ES-I3 (cell line): Measurements from ENCODE around the gene SLC49A4.

Experiments used
- H3K36me3 ChIP-seq: 2 replicates; pipeline ENCODE4 v1.6.1; 2013; ENCODE audit warnings: mild to moderate bottlenecking, low read length, control low read depth, moderate library complexity; ENCODE audit not compliant: insufficient read depth
- H3K4me1 ChIP-seq: 2 replicates; pipeline ENCODE4 v1.6.1; 2013; ENCODE audit warnings: mild to moderate bottlenecking, control low read depth, low read length; ENCODE audit not compliant: insufficient read depth
- H3K9ac ChIP-seq: 2 replicates; pipeline ENCODE4 v1.6.1; 2013; ENCODE audit warnings: low read depth, mild to moderate bottlenecking, low read length, moderate library complexity
- H3K9me3 ChIP-seq: 2 replicates; pipeline ENCODE4 v1.6.1; 2013; ENCODE audit warnings: mild to moderate bottlenecking, low read length, moderate library complexity; ENCODE audit not compliant: control insufficient read depth, insufficient read depth

Gene SLC49A4

DNA sequence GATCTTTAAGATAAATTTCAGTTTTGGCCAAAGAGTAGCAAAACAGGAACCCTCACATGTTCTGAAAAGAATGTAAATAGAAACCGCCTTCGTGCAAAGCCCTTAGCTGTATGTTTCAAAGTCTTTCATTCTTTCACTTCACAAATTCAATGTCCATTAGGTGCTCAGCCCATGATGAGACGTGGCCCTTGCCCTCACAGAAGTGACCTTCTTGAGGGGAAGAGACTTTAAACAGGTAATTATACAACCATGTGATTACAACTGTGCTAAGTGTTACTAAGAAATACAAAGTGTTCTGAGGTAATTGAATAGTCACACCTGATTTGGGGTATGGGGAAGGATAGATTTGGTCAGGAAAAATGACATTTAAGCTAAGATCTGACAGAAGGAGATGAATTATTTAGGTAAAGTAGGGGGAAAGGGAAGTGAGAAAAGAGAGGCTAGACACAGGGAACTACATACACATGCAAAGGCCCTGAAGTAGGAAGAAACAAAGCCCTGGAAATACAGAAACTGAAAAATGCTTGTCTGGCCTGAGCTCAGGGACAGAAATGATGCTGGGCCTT, 20.8 kb upstream of the SLC49A4 start:
- Histone ChIP-seq H3K36me3 (no peaks in the 10 kb centered on the region; the same call in 1 of the 2 replicates), H3K9me3 (no peaks in the 10 kb centered on the region), H3K9ac (no peak overlapping the region), H3K4me1 (no peaks in the 10 kb centered on the region)

- no peaks in the 10 kb centered on the region; the same call in 1 of the 2 replicates for H3K36me3 ChIP-seq
- H3K9ac ChIP-seq, result no peak overlapping the region
- no peaks in the 10 kb centered on the region for H3K4me1 ChIP-seq
- no peaks in the 10 kb centered on the region for H3K9me3 ChIP-seq
These were observed 20.3 kb upstream of the SLC49A4 start for GRCh38 chr3:122774564-122774963.

DNA sequence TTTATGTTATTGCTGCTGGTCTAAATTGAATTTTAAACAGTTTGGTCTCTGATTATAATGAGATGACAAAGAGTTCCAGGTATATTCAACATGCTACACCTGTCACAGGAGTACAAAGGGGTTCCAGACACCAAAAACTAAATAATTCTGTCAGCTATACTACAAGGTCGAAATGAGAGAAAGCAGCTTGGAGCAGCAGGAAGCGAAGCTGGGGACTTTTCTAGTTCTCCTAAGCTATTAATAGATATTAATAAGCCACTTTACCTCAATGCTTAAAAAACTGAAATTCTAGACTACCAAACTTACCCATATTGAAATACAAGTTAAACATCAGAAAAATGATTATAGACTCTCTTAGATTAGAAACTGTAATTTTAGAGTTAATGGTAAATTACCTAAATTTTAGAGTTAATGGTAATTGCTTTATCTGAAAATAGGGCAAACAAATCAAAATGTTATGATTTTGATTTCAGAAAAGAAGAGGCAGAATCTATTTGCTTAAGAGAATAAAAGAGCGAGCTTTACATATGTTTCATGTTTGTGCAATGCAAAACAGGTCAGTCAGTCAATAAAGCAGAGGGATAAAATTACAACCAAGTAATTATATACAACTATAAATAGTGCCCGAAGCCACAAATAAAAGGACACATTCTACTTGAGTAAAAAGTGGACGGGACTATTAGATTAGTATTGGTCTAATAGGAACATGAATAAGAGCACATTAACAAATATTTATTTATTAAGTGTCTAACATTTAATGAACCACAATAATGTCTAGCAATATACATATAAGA, 18.0 kb upstream of the SLC49A4 start:
- Histone ChIP-seq H3K9me3 (peaks cover 4% of the 10 kb centered on the region; the same call in 1 of the 2 replicates), H3K36me3 (no peaks in the 10 kb centered on the region), H3K4me1 (no peaks in the 10 kb centered on the region), H3K9ac (no peak overlapping the region)

DNA sequence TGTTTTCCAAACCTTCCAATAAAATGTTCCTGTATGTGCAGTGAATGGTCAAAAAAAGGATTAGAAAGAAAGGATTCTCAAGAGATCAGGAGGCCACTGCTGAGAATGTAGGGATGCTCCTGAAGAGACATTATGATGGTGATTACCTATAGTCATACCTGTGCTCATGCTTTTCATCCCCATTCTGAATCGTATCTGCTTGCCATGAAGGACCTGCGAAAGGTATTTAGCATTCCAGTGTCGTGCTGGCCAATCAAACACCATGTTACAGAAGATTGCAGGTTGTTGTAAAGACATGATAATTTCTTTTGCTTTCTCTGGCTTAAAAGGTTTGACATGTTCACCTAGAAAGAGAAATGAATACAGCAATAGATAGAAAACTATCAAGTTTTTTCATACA, 17.3 kb upstream of the SLC49A4 start:
- H3K4me1 ChIP-seq, result no peaks in the 10 kb centered on the region
- no peaks in the 10 kb centered on the region for H3K36me3 ChIP-seq
- H3K9me3 ChIP-seq, result peaks cover 4% of the 10 kb centered on the region; the same call in 1 of the 2 replicates
- H3K9ac ChIP-seq, result no peak overlapping the region

DNA sequence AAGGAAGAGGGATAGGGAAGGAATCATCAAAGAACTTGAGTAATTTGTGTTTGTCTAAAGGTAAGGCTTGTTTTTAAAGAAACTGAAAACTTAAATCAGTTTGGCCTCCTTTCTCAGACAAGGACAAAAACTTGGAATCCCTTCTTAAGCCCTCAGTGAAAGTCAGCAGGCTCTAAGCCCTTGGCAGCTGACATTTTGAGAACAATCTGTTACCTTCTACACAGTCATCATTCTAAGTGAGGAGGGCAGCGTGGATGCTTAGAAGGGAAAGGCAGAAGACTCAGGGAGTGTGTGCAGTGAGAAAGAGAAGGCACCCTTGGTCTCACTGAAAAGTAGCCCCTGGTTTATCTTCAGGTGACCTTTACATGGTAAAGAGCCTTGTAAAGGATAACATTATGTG, 12.1 kb upstream of the SLC49A4 start:
- Histone ChIP-seq H3K4me1 (no peaks in the 10 kb centered on the region), H3K9me3 (peaks cover 4% of the 10 kb centered on the region; the same call in 1 of the 2 replicates), H3K36me3 (no peaks in the 10 kb centered on the region), H3K9ac (no peak overlapping the region)

- Histone ChIP-seq H3K9ac (no peak overlapping the region), H3K36me3 (no peaks in the 10 kb centered on the region), H3K4me1 (no peaks in the 10 kb centered on the region), H3K9me3 (peaks cover 4% of the 10 kb centered on the region; the same call in 1 of the 2 replicates)
These were observed 10.4 kb upstream of the SLC49A4 start for GRCh38 chr3:122784436-122784835.

- peaks cover 4% of the 10 kb centered on the region; the same call in 1 of the 2 replicates for H3K9me3 ChIP-seq
- H3K9ac ChIP-seq, result no peak overlapping the region
- H3K36me3 ChIP-seq, result no peaks in the 10 kb centered on the region
- peaks cover 4% of the 10 kb centered on the region; the same call in 1 of the 2 replicates for H3K4me1 ChIP-seq
These were observed 9.6 kb upstream of the SLC49A4 start for GRCh38 chr3:122785231-122785630.

DNA sequence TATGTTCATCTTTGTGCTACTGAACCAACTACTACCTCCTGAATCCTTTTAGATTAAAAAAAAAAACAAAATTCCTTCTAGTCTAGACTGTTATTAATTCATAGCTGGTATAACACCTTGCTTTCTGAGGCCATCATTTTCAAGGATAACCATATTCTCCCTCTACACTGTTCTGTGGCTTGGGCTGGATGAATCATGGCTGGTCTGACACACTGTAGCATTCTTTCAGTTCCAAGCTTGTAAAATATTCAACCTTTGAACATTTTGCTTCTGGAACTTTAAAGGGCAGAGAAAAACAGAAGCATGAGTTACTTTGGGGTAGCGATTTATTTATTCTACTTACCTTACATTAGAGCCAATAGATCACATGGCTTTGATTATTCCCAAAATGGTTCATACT, 8.8 kb upstream of the SLC49A4 start:
- Histone ChIP-seq H3K9ac (no peak overlapping the region), H3K4me1 (peaks cover 4% of the 10 kb centered on the region; the same call in 1 of the 2 replicates), H3K36me3 (no peaks in the 10 kb centered on the region), H3K9me3 (peaks cover 4% of the 10 kb centered on the region; the same call in 1 of the 2 replicates)

DNA sequence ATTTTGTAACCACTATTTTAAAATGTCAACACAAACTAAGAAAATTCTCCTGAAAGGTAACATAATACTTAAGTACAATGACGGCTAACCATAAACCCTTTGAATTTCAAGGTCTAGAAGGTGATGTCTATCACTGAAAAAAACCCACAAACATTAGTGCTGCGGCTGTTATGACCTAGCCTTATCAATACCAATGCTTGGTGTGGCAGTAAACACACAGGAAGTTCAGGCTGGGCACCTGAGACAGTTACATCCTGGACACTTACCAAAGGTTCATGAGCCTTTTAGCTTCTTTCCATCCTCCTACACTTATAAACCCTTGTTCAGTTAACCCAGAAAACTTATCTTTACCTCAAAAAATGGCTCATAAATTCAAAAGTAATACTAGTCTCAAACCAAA, 7.0 kb upstream of the SLC49A4 start:
- Histone ChIP-seq H3K9me3 (no peaks in the 10 kb centered on the region), H3K9ac (no peak overlapping the region), H3K36me3 (no peaks in the 10 kb centered on the region), H3K4me1 (peaks cover 4% of the 10 kb centered on the region; the same call in 1 of the 2 replicates)

DNA sequence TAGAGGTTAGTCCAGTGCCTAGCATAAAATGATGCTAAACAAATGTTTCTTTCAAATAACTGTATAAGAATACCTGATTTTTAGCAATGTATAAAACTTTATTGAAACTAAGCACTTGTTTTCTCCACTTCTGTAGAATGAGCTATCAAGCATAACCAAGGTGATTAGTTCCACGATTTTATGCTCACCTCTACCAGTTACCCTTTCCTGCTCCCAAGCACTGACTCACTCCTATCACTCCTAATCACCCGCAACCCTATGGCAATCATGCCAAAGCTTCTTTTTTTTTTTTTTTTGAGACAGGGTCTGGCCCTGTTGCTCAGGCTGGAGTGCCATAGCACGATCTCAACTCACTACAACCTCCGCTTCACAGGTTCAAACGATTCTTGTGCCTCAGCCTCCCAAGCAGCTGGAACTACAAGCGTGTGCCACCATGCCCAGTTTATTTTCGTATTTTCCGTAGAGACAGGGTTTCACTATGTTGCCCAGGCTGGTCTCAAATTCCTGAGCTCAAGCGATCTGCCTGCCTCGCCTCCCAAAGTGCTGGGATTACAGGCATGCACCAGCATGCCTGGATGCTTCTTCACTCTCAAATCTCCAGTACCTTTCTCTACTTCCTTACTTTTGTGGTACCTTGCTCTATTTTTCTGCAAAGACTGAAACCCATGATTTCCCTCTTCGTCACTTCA, 5.1 kb upstream of the SLC49A4 start:
- peaks cover 4% of the 10 kb centered on the region; the same call in 1 of the 2 replicates for H3K4me1 ChIP-seq
- no peaks in the 10 kb centered on the region for H3K36me3 ChIP-seq
- no peaks in the 10 kb centered on the region for H3K9me3 ChIP-seq
- no peak overlapping the region for H3K9ac ChIP-seq

DNA sequence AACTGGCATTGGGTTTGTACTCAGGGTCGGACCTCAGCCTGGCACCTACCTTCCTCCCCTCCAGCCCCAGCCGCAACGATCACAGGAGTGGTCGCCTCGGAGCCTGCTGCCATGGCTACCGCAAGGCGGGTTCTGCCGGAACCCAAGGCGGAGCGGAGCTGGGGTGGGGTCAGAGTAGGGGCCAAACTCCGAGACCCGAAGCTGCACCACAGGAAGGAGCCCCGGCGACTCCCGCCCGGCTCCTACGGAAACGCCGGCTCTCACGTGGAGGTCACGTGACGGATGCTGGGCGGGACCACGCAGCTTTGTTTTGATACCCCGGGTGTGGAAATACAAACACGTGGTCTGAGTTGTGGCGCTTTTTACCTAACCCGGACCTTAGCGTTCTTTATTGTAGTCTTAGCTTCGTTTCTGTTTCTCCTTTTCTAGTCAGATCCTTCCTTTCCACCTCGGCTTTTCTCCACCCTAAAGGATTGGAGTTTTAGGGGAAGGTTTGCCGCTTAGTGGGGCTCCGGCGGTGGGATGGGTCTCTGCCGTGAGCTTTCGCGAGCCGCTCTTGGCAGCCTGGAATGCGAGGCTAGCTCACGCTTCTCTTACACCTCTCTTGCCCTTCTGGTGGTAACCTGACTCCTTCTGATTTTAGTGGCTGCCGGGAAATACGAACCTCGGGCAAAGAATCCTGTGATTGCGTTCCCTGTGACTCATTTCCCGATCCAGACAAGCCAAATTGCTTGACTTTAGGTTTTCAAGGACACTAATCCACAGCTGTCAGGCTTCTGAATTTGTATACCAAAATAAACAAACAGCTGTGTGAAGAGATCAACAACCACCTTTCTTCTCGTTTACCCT, 1.1 kb upstream of the SLC49A4 start, which contains the start of gene HSPBAP1:
Gene HSPBAP1, minus strand, starts transcription at position 264 of the 849 bp plus-strand sequence. Its CDS starts 151 bp downstream, at position 113.
- Histone ChIP-seq H3K9ac (peak within 1 kb of the TSS; percentile 73), H3K4me1 (peaks cover 4% of the 10 kb centered on the region; the same call in 1 of the 2 replicates), H3K36me3 (no peaks in the 10 kb centered on the region), H3K9me3 (no peaks in the 10 kb centered on the region)

GRCh38 chr3:122794483-122794778, 438 bp upstream of the SLC49A4 start:
- H3K36me3 ChIP-seq, result no peaks in the 10 kb centered on the region
- H3K4me1 ChIP-seq, result peaks cover 4% of the 10 kb centered on the region; the same call in 1 of the 2 replicates
- no peaks in the 10 kb centered on the region for H3K9me3 ChIP-seq
- peak overlapping the region; percentile 73 for H3K9ac ChIP-seq

- no peaks in the 10 kb centered on the region for H3K36me3 ChIP-seq
- no peaks in the 10 kb centered on the region for H3K9me3 ChIP-seq
- H3K9ac ChIP-seq, result peak overlapping the region; percentile 73
- no peaks in the 10 kb centered on the region for H3K4me1 ChIP-seq
These were observed 866 bp downstream of the SLC49A4 start for GRCh38 chr3:122795674-122796195.

GRCh38 chr3:122797291-122797690, 2.4 kb downstream of the SLC49A4 start:
- Histone ChIP-seq H3K36me3 (no peaks in the 10 kb centered on the region), H3K4me1 (no peaks in the 10 kb centered on the region), H3K9ac (no peak overlapping the region), H3K9me3 (no peaks in the 10 kb centered on the region)
